Smooth muscle cell (in vitro differentiated cells): ENCODE measurements around the gene CPT1B. TPM values are rescaled to one million over a fixed set of nuclear protein-coding genes. Genes with fewer than 3 reads are reported as not detected.

ENCODE experiments used
- DNase-seq: peaks from one replicate; lab custom pipeline; 2025; ENCODE audit not compliant: unreplicated experiment; lab: John Stamatoyannopoulos, UW
- H2AFZ ChIP-seq: fragments of 200-600 bp; sonication (generic); 2 replicates; pipeline ENCODE4 v1.6.0; 2016; ENCODE audit warnings: antibody characterized with exemption, low read depth, mild to moderate bottlenecking
- H3F3A ChIP-seq: fragments of 200-600 bp; sonication (generic); 2 replicates; pipeline ENCODE4 v1.6.0; 2017; ENCODE audit warnings: antibody characterized with exemption, low read depth
- H3K27ac ChIP-seq: fragments of 200-600 bp; sonication (generic); 2 replicates; pipeline ENCODE4 v1.5.1; 2016; ENCODE audit warnings: low read depth, mild to moderate bottlenecking
- H3K27me3 ChIP-seq: fragments of 200-600 bp; sonication (generic); 2 replicates; pipeline ENCODE4 v1.6.1; 2016; ENCODE audit warnings: low read depth, mild to moderate bottlenecking
- H3K36me3 ChIP-seq: fragments of 200-600 bp; sonication (generic); 2 replicates; pipeline ENCODE4 v1.5.1; 2016; ENCODE audit warnings: low read depth
- H3K4me1 ChIP-seq: fragments of 200-600 bp; sonication (generic); 2 replicates; pipeline ENCODE4 v1.5.1; 2016; ENCODE audit warnings: low read depth
- H3K4me2 ChIP-seq: fragments of 200-600 bp; sonication (generic); 2 replicates; pipeline ENCODE4 v1.6.0; 2016; ENCODE audit warnings: mild to moderate bottlenecking
- H3K4me3 ChIP-seq: fragments of 200-600 bp; sonication (generic); 2 replicates; pipeline ENCODE4 v1.5.1; 2016; ENCODE audit warnings: mild to moderate bottlenecking
- H3K79me2 ChIP-seq: fragments of 200-600 bp; sonication (generic); 2 replicates; pipeline ENCODE4 v1.6.0; 2016; ENCODE audit warnings: low read depth, mild to moderate bottlenecking
- H3K9ac ChIP-seq: fragments of 200-600 bp; sonication (generic); 2 replicates; pipeline ENCODE4 v1.6.0; 2016; ENCODE audit warnings: low read depth
- H3K9me3 ChIP-seq: fragments of 200-600 bp; sonication (generic); replicated peaks from 2 replicates; pipeline ENCODE4 v1.5.1; 2016; ENCODE audit warnings: low read depth
- H4K20me1 ChIP-seq: fragments of 200-600 bp; sonication (generic); 2 replicates; pipeline ENCODE4 v1.6.0; 2016; ENCODE audit warnings: low read depth
- WGBS: methylation state at CpG from one replicate; pipeline ENCODE4 v1.1.7; 2016; ENCODE audit warnings: low lambda C conversion rate; 5-methylcytosine and 5-hydroxymethylcytosine counted together
- polyA plus RNA-seq: library from polyadenylated mRNA; unstranded; fragments of >200 nt; fragmentation: Nextera tagmentation; extraction: Ambion mirVana; gene quantifications from 2 replicates; pipeline ENCODE4 v1.2.1, GENCODE V29; 2016
- total RNA-seq: library from RNA; depleted of rRNA; stranded (reverse); fragments of >200 nt; gene quantifications from 2 replicates; pipeline ENCODE4 v1.2.3, GENCODE V29; 2014
- TF ChIP-seq, protein P1 (sequence below): fragments of 200-600 bp; sonication (generic); IDR thresholded peaks from 2 replicates; pipeline ENCODE4 v1.5.1; 2017; ENCODE audit warnings: borderline replicate concordance, mild to moderate bottlenecking, antibody characterized with exemption; ENCODE audit not compliant: insufficient read depth, poor library complexity, severe bottlenecking

Gene CPT1B
- total and polyA plus RNA-seq, 2 experiments from 2014 or later: 19.3 to 20.7 TPM

DNA sequence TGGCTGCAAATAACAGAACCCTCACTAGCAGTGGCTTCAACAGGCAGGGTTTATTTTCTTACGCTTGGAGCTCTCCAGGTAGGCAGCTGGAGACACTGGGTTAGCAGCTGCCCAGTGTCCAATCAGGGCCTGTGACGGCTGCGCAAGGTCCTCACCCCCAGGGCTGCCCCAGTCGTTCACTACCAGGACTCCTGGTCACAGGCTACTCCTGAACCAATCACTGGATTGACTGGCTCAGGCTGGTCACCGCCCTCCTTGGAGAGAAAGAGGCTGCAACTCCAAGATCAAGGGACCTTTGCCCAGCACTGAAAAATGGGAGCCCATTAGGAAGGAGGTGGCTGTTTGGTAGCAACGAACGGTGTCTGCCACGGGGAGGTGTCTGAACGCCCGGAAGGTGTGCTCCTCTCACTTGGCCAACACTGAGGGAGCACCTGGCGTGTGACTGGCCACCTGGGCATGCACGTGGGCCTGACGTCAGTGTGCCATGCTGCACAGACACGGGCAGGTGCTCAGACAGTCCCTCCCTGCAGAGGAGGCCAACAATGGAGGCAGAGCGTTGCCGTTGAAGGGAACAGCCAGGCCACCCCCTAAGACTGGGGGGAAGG is 44.6 kb upstream of the CPT1B start:
- H3K9me3 ChIP-seq: no peaks in the 10 kb centered on the region
- 84% methylated on average over 16 of the region's 16 CpGs for WGBS
- TF ChIP-seq, protein P1, sequence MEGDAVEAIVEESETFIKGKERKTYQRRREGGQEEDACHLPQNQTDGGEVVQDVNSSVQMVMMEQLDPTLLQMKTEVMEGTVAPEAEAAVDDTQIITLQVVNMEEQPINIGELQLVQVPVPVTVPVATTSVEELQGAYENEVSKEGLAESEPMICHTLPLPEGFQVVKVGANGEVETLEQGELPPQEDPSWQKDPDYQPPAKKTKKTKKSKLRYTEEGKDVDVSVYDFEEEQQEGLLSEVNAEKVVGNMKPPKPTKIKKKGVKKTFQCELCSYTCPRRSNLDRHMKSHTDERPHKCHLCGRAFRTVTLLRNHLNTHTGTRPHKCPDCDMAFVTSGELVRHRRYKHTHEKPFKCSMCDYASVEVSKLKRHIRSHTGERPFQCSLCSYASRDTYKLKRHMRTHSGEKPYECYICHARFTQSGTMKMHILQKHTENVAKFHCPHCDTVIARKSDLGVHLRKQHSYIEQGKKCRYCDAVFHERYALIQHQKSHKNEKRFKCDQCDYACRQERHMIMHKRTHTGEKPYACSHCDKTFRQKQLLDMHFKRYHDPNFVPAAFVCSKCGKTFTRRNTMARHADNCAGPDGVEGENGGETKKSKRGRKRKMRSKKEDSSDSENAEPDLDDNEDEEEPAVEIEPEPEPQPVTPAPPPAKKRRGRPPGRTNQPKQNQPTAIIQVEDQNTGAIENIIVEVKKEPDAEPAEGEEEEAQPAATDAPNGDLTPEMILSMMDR: no peak
- H3K4me2 ChIP-seq: no peak overlapping the region
- peaks cover 9% of the 10 kb centered on the region for H3F3A ChIP-seq
- no peak overlapping the region for H3K4me3 ChIP-seq
- H3K9ac ChIP-seq: no peak overlapping the region
- H3K36me3 ChIP-seq: no peaks in the 10 kb centered on the region
- H3K79me2 ChIP-seq: no peaks in the 10 kb centered on the region
- H3K4me1 ChIP-seq: peaks cover 8% of the 10 kb centered on the region
- H4K20me1 ChIP-seq: no peaks in the 10 kb centered on the region
- H3K27me3 ChIP-seq: no peaks in the 10 kb centered on the region
- H2AFZ ChIP-seq: no peak overlapping the region
- no peak for DNase-seq
- H3K27ac ChIP-seq: no peak overlapping the region

- Histone ChIP-seq H3K27me3 (no peaks in the 10 kb centered on the region), H3K36me3 (no peaks in the 10 kb centered on the region), H3K79me2 (no peaks in the 10 kb centered on the region), H2AFZ (no peak overlapping the region), H3K4me3 (no peak overlapping the region), H3F3A (peaks cover 9% of the 10 kb centered on the region), H3K9ac (no peak overlapping the region), H3K4me1 (peaks cover 8% of the 10 kb centered on the region), H3K27ac (no peak overlapping the region), H3K9me3 (no peaks in the 10 kb centered on the region), H3K4me2 (peak overlapping the region; percentile 61), H4K20me1 (no peaks in the 10 kb centered on the region)
- TF ChIP-seq, protein P1: no peak
- DNase-seq: no peak
- 60% methylated on average over 18 of the region's 18 CpGs for WGBS
Observed at GRCh38 chr22:50621948-50622722, 43.9 kb upstream of the CPT1B start.

DNA sequence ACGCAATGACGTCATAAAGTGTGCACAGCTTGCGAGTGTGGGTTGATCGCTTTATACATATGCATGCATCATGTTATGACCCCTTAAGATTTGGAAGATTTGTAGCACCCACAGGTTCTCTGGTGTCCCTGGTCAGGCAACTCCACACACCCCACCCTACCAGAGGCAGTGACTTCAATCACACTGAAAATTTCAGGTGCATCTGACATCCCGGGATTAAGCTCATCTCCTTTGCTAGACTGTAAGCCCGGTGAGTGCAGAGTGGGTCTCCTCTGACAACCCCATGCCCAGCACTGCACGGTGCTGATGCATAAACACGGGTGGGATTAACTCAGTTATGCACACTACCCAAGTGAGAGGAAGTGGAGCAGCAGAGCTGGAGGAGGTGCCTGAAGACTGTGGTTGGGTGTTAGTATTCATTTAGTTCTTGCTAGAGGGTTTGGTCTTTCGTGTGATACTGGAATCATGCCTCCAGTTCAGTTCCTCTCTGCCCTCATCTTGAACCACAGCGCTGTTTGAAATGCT is 43.2 kb upstream of the CPT1B start:
- Histone ChIP-seq H3K4me1 (peaks cover 8% of the 10 kb centered on the region), H3K9me3 (no peaks in the 10 kb centered on the region), H3K9ac (no peak overlapping the region), H3F3A (peaks cover 9% of the 10 kb centered on the region), H3K79me2 (no peaks in the 10 kb centered on the region), H3K27me3 (no peaks in the 10 kb centered on the region), H3K4me3 (no peak overlapping the region), H3K27ac (no peak overlapping the region), H4K20me1 (no peaks in the 10 kb centered on the region), H3K4me2 (peak overlapping the region; percentile 61), H3K36me3 (no peaks in the 10 kb centered on the region), H2AFZ (no peak overlapping the region)
- TF ChIP-seq, protein P1: no peak
- 56% methylated on average over 10 of the region's 10 CpGs for WGBS
- DNase-seq: no peak
